ENCODE data around the gene CADM1.

CADM1 gene

GRCh38 chr11:115439969-115440540 is 64.2 kb downstream of the CADM1 start:
- no peaks in the 10 kb centered on the region for H3K79me2 ChIP-seq (ENCODE audit: insufficient read depth, low read length)
- no peak overlapping the region for H3K9ac ChIP-seq (ENCODE audit: low read depth, low read length)
- no peaks in the 10 kb centered on the region for H3K4me1 ChIP-seq (ENCODE audit: insufficient read depth, low read length)
- H3K9me3 ChIP-seq (ENCODE audit: insufficient read depth, low read length, severe bottlenecking) = no peaks in the 10 kb centered on the region
- H3K36me3 ChIP-seq (ENCODE audit: insufficient read depth, low read length) = no peaks in the 10 kb centered on the region
- ATAC-seq (ENCODE audit: insufficient read depth, low read depth) (no peak), DNase-seq (no peak)
- H2AFZ ChIP-seq (ENCODE audit: low read depth, low read length) = no peak overlapping the region
- no peak for TF ChIP-seq EZH2 (IDR thresholded peaks at IDR 0.05; ENCODE audit: borderline replicate concordance, low read depth, low read length, severe bottlenecking)
- TF ChIP-seq CTCF (IDR thresholded peaks at IDR 0.05; ENCODE audit: borderline replicate concordance, extremely low read depth, low read length, poor library complexity, severe bottlenecking) = no peak
- H3K4me3 ChIP-seq (ENCODE audit: low read depth in 1 of 2, low read length in 2 of 2) = no peak overlapping the region
- H3K27ac ChIP-seq (ENCODE audit: low read length) = no peak overlapping the region
- H4K20me1 ChIP-seq (ENCODE audit: insufficient read depth, low read length) = no peaks in the 10 kb centered on the region
- H3K27me3 ChIP-seq (ENCODE audit: insufficient read depth, low read length, poor library complexity) = peaks cover 9% of the 10 kb centered on the region
- H3K4me2 ChIP-seq (ENCODE audit: insufficient read depth, low read length) = no peak overlapping the region

GRCh38 chr11:115439385-115439784 is 64.8 kb downstream of the CADM1 start:
- H3K9me3 ChIP-seq (ENCODE audit: insufficient read depth, low read length, severe bottlenecking) = no peaks in the 10 kb centered on the region
- no peak for ATAC-seq (ENCODE audit: insufficient read depth, low read depth)
- no peak for DNase-seq
- no peak overlapping the region for H2AFZ ChIP-seq (ENCODE audit: low read depth, low read length)
- no peak overlapping the region for H3K27ac ChIP-seq (ENCODE audit: low read length)
- peaks cover 9% of the 10 kb centered on the region for H3K27me3 ChIP-seq (ENCODE audit: insufficient read depth, low read length, poor library complexity)
- TF ChIP-seq EZH2 (IDR thresholded peaks at IDR 0.05; ENCODE audit: borderline replicate concordance, low read depth, low read length, severe bottlenecking) = no peak
- TF ChIP-seq CTCF (IDR thresholded peaks at IDR 0.05; ENCODE audit: borderline replicate concordance, extremely low read depth, low read length, poor library complexity, severe bottlenecking) = no peak
- H3K4me2 ChIP-seq (ENCODE audit: insufficient read depth, low read length) = no peak overlapping the region
- no peaks in the 10 kb centered on the region for H4K20me1 ChIP-seq (ENCODE audit: insufficient read depth, low read length)
- no peak overlapping the region for H3K4me3 ChIP-seq (ENCODE audit: low read depth in 1 of 2, low read length in 2 of 2)
- no peaks in the 10 kb centered on the region for H3K79me2 ChIP-seq (ENCODE audit: insufficient read depth, low read length)
- H3K4me1 ChIP-seq (ENCODE audit: insufficient read depth, low read length) = no peaks in the 10 kb centered on the region
- no peak overlapping the region for H3K9ac ChIP-seq (ENCODE audit: low read depth, low read length)
- H3K36me3 ChIP-seq (ENCODE audit: insufficient read depth, low read length) = no peaks in the 10 kb centered on the region

- no peak for DNase-seq
- ATAC-seq (ENCODE audit: insufficient read depth, low read depth) = no peak
- no peak overlapping the region for H3K4me2 ChIP-seq (ENCODE audit: insufficient read depth, low read length)
These were observed 66.2 kb downstream of the CADM1 start for GRCh38 chr11:115437902-115438575.

More at GRCh38 chr11:115437902-115438575, 66.2 kb downstream of the CADM1 start:
- Histone ChIP-seq H3K27ac (ENCODE audit: low read length) (no peak overlapping the region), H3K4me1 (ENCODE audit: insufficient read depth, low read length) (no peaks in the 10 kb centered on the region), H3K9me3 (ENCODE audit: insufficient read depth, low read length, severe bottlenecking) (no peaks in the 10 kb centered on the region), H3K79me2 (ENCODE audit: insufficient read depth, low read length) (no peaks in the 10 kb centered on the region), H3K4me3 (ENCODE audit: low read depth in 1 of 2, low read length in 2 of 2) (no peak overlapping the region), H3K9ac (ENCODE audit: low read depth, low read length) (no peak overlapping the region), H3K36me3 (ENCODE audit: insufficient read depth, low read length) (no peaks in the 10 kb centered on the region), H3K27me3 (ENCODE audit: insufficient read depth, low read length, poor library complexity) (peaks cover 9% of the 10 kb centered on the region), H2AFZ (ENCODE audit: low read depth, low read length) (no peak overlapping the region), H4K20me1 (ENCODE audit: insufficient read depth, low read length) (no peaks in the 10 kb centered on the region)
- TF ChIP-seq EZH2 (IDR thresholded peaks at IDR 0.05; ENCODE audit: borderline replicate concordance, low read depth, low read length, severe bottlenecking) (no peak), CTCF (IDR thresholded peaks at IDR 0.05; ENCODE audit: borderline replicate concordance, extremely low read depth, low read length, poor library complexity, severe bottlenecking) (no peak)

All from DND-41 (cell line).